ENCODE results near the gene NCOR2.
A peak's percentile ranks its signal among the peaks of the same experiment; 100 is the strongest.

Gene NCOR2

DNA sequence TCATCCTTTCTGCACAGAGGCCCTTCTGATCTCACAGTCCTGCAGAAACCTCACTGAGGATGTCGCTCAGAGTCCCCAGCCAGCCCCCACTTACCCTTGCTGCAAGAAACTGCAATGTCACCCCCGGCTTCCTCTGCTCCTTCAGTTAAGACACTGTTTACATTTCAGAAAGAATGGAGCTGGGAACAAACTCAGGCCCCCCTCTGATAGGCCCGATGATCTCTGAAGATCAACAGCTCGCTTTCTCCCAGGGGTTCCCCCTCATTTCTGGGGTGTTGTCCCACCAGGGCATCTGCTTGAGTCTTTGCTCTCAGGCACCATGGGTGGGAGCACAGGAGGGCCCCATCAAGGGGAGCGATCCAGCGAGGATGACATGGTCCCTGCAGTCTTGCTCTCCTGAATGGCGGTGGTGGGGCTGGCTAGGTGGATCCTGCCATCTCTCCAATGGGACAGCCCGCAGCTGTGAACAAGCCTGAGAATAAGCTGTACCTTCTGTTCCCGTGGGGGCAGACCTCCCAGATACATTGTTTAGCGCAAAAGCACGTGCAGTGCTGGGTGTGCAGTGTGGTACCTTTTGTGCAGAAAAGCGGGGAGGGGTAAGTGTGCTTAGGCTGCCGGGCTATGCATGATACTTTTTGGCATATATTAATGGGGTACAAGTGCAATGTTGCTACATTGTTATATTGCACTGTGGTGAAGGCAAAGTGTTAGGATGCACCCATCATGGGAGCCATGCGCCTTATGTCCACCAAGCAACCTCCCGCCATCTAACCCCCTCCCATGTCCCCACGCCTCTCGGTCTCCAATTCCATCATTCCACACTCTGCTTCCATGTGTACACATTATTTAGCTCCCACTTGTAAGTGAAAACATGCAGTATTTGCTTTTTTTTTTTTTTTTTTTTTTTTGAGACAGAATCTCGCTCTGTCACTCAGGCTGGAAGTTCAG, 6.7 kb upstream of the NCOR2 start:
- no peak for DNase-seq

DNA sequence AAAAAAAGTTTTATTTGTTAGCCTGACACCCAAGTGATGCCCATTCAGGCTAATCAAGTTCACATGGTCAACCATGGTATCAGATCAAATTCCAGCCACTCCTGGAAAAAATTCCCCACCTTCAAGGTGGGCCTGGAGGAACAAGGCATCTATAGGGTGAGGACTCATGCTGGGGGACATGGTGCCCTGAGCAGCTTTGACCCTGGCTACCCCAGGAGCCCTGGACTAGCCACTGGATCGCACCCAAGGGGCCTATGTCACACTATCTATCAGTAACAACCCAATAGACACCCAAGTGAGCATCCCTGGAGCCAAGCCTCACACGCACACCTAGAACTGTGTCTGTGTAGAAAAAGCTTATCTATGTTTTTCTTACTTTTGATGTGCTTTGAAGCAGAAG, 4.1 kb upstream of the NCOR2 start:
- DNase-seq: no peak

DNA sequence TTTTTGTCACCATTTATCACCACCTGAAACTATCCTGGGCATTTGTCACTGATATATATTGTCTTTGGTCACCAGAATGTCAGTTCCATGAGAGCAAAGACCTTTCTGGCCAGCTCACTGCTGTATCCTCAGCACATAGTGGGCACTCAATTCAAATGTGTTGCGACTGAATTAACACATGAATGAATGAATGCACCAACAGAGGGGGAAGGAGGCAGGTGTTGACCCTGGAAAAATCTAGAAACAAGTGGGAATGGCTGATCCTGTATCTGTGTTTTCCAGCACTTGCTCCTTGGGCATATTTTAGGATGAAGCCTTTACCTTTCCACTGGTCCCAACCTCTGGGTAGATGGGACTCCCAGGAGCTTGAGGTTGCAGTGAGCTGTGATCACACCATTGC, 3.4 kb upstream of the NCOR2 start:
- DNase-seq: no peak

DNA sequence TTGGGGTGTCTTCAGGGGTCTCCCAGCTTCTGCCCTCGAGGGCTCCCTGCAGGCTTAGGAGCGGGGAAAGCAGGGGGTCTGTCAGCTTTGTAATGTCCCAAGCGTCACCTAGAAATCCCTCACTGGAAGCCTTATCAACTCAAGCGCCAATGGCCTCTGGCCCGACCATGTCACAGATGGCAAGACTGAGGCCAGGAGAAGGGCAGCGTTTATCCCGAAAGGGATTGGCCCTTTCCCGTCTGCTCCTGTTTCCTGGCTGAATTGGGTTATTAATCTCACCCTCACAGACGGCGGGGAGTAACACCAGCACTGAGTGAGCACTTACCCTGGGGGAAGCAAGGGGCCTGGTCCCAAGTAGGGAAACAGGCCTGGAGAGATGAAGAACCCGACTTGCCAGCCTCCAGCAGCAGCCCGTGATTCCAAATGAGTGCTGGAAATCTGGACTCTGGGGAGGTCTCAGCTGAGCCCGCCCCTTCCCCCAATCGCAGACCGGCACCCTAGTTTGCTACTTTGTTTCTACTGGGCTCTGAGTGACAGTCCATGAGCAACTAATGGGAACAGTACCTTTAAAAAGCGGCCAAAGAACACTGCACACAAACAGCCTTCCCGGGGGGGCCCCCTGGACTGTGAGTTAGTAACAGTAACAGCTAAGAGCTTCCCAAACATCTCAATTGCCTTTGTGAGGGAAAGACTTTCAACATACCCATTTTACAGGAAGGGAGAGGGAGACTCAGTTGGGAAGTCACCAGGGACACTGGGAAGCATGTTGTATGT, 2.1 kb upstream of the NCOR2 start:
- no peak for DNase-seq

DNA sequence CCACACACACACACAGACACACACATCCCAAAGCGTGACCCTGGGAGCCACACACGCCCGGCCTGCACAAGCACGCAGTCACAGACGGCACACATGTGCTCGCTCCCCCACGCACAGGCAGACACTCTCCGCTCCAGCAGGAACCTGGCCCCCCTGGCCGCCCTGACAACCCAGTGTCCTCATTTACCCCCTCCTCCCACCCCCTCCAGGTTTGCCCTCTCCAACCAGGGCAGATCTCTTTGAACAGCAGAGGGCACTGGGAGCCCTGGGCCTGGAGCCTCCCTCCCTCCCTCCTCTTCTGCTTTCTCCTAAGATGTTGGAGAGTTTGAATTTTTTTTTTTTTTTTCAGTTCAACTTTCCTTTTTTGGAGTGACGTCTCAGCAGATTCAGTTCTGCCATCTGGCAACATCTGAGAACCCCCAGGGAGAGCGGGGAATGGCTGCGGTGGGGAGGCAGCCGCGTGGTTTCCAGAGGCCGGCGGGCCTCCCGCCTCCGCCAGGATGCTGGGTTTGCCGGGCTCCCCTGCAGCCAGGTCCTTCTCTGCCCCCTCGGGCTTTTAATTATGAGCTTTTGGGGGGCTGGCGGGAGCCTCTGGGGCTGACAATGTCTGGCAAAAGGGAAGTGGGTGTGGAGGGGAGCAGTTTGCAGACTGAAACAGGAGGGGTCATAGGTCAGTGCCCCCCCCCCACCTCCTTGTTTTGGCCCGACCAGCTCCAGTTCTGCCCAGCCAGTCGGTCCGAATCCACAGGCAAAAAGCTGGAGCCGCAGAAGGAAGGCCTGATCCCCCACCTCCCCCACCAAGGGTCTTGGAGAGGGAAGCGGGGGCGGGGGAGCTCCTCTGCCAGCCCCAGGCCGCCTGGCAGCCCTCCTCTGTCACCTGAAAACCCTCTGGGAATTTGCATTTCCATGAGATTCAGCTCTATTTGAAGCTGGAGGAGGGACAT, 1.3 kb upstream of the NCOR2 start:
- peak; percentile 93 for DNase-seq

DNA sequence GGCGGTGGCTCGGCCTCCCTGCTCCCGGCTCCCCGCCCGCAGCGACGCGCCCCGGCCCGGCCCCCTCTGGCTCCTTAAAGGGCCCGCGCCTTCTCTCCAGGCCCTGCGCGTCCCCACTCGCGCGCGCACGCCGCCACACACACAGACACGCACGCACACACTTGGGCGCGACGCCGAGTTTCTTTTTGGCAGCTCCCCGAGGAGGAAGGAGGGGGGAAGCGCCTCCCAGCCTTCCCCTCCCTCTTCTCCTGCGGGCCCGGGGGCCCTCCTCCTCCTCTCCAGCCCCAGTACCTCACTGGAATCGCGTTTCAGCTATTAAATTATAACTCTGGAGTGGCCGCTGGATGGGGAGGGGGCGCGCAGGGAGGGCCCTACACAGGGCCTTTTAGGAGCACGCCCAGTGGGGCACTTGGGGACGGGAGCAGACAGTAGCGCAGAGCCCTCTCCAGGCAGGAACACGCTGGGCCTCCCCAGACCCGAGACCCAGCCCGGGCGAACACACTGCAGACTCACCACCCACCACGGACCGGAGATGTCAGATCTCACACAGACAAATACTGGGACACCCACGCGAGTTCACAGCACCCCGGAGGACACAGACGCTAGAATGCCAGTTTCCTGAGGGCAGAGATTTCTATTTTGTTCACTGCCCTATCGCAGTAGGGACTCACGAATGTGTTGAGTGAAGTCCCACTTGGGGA, 411 bp upstream of the NCOR2 start:
- DNase-seq: peak; percentile 91

DNA sequence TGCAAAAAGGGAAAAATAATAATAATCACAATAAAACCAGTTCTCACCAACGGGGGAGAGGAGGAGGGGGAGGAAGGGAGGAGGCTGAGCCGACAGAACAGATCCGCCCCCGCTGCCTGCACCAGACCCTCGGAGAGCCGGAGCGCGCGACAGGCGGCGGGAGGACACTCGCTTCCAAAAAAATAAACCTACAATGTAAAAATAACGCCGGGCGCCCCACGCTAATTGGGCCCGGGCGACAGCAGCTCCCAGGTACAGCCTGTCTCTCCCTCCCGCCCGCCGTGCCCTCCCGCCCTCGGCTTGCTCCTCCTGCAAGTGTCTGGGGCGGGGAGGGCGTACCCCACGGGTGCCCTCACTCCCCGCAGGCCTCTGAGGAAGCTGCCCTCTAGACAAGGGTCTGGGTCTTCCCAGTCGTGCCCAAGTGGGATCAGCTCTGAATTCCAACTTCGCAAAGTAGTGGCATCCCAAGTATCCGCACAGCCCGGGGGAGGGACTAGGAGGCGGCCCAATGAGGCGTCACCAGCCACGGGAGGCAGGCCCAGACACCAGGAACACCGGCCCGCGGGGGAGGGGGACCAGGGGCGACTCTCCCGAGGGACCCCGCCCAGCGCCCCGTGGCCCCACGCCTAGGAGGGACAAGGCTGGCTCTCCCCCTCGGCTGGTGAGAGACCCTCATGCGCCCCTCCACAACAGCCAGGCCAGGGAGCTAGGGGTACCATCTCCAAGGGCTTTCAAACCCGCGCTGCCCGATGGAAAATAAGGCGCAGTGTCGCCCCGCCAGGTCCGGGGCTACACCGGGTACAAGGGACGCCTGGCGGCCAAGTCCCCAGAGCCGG, 1.0 kb downstream of the NCOR2 start:
- peak; percentile 55 for DNase-seq

DNA sequence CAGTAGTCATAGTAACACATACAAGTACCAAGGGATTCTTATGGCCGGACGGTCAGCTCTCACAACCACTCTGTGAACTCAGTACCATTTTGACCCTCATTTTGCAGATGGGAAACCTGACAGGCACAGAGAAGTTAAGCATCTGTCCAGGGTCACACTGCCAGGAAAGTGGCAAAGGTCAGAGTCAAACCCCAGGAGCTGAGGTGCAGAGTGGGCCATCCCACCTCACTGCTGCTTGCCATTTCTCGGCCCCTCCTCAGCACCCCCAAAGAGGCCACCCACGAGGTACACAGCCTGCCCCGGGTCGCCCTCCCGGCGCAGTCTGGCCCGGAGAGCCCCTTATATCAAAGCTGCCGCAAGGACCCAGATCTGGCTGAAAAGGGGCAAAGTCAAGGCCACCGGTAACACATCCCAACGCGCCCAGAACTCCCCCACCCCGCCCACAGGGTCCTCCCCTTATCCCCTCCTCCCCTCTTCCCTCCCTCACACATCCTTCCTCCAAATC, 1.7 kb downstream of the NCOR2 start:
- DNase-seq: no peak

DNA sequence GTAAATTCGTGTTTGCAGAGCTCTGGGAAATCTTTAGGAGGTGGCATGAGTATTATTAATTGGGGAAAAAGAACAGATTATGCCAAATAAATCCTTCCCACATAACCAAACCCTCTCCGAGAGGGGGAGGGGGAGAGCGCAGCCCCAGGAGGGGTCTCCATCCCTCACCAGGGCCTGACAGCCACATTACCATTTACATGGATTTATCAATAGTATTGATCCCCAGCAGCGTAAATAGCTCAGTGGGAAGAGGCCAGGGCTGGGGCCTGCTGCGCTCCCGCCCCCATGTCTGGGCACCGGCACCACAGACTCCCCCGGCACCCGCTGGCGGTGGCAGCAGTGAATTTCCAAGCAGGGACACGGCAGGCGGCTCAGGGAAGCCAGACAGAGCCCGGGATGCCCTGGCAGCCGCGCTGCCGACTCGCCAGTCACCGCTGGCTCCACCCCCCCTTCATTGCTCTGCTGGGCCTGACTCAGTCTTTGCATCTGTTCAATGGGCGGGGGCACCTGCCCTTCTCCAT, 2.4 kb downstream of the NCOR2 start:
- peak; percentile 46 for DNase-seq

DNA sequence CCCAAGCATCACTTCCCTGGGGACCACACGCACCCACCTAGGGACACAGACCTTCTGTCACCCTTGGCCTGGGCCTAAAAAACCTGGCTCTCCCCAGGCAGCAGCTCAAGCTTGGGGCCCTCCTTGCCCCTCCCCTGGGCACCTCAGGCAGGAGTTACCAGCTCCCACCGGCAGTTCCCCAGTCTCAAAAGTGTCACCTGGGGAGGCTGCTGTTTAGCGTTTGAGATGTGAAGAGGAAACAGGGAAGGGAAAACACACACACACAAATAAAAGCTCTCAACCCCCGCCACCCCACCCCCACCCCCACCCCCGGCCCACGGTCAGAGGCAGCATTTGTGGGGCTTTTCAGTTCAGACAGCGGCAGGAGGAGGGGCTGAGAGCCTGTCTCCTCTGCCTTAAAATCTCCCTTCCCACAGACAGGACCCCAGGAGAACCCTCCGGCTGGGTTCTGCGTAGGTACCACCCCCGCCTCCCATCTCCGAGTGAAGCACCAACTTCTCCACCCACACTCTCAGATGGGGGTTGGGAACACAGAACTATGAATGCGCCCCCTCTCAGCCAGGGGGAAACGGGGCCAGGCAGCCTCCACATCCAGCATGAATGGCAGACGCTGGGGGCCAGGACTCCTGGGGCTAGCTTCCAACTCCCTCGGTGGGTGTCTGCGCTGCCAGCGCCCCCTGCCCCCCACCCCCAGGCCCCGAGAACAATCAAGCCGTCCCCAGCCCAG, 3.0 kb downstream of the NCOR2 start:
- DNase-seq: no peak

DNA sequence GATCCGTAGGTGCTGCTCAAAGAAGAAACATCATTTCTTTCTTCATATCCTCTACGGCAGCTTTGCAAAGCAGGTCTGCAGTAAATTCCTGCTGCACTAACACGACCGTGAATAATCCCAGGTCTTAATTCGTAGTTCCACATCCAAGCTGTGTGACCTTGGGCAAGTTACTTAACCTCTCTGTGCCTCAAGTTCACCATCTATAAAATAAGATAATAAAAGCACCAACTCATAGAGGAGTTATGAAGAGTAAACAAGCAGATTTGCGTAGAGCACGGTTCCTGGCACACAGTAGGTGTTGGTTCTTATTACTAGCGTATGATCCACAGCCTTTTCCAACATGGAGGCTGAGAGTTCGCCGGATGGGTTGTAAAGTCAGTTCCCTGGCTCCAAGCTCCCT, 3.6 kb downstream of the NCOR2 start:
- DNase-seq: no peak

DNA sequence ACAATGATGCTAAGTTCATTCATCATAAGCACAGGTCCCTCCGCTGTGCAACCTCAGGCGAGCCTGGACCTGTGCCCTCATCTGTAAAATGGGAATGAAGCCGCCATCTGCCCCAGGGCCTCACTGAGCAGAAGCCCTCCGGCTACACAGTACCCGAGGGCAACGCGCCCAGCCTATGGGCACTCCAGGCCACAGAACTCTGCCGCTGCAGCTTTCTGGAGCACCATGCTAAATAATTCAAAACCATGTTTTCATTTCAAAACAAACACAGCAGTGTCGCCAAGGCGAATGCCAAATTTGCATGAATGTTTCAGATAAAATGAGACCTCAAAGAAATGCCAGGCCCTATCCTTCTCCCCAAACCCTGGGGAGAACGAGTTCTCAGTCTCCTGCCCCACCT, 4.0 kb downstream of the NCOR2 start:
- DNase-seq: peak; percentile 50

DNA sequence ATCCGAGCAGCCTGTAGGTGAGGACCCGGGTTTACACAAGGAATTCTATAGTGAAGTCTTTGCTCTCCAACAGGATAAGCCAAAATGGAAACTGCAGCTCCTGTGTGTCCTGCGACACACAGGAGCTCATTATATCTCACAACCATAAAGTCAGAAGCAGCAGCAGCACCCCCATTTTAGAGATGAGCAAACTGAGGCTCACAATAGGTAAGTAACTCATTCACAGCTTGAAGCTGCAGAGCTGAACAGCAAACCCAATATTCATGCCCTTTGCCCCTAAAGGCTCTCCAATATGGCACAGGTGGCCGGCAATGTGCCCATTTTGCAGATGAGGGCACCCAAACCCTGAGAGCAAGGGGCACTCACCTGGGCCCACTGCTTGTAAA, 4.6 kb downstream of the NCOR2 start:
- DNase-seq: no peak

DNA sequence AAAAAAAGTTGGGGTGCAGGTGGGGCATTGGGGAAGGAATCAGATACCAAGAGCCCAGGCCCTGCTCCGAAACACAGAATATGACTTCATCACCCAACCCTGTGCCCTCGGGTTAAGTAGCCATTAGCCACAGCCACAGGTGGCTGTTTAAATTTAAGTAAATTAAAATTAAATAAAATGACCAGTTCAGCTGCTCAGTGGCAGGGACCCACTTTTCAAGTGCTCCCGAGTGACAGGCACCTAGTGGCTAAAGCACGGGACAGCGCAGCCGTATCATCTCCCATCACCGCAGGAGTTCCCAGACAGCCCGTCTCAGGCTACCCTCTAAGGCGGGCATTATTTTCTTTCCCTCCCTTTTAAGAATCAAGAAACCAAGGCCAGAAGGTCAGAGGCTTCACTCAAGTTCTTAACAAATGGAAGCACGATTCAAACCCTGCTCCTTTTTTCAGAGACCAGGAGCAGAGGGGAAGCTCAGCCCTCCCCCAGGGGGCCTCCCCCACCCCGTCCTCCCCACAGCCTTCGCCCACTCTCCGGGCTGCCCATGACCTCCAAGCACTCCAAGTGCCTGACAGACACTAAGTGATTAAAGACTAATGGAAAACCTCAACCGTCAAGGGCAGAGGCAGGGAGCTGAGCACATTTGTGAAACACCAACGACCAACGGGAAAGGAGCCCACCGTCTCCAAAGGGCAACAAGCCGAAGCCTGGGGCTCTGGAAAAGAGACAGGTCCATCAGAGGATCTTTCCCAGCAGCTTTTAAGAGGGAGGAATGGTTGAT, 5.2 kb downstream of the NCOR2 start:
- DNase-seq: no peak

DNA sequence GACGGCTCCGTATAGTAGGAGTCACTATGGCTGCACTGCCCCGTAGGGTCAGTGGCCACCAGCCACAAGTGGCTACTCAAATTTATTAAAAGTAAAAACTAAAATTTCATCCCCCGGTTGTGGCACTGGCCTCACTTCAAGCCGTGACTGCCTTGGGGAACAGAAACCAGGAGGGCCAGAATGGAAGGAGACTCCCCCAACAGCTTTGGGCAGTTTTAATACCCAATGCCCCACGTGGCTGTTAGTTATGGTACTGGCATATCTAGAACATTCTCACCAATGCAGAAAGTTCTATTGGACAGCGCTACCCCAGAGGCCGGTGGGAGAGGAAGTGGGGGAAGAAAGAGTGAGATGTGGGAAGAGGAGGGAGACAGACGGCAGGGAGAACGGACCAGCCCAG, 6.2 kb downstream of the NCOR2 start:
- DNase-seq: no peak

DNA sequence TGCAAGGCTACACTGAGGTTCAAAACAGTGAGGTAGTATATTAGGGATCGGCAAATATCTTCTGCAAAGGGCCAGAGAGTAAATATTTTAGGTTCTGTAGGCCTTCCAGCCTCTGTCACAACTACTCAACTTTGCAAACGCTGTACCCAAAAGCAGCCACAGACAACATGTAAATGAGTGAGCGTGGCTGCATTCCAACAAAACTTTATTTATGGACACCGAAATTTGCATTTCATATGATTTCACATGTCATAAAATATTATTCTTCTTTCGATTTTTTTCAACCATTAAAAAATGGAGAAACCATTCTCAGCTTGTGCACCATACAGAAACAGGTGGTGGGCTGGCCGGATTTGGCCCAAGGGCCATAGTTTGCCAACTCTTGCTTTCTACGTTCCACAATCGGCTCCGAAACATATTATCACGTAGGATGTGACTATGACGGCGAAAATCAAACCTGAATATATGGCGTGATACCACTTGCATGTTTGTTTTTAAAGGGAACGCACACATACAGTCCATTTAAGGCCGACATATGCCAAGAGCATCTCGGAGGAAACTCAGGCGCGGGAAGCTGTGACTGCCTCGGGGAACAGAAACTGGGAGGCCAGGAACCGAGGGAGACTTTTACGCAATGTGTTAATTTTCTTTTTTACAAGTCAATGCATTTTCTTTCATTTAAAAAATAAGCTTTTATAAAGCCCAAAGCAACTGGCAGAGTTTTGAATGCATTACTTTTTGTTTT, 7.1 kb downstream of the NCOR2 start:
- DNase-seq: no peak

DNA sequence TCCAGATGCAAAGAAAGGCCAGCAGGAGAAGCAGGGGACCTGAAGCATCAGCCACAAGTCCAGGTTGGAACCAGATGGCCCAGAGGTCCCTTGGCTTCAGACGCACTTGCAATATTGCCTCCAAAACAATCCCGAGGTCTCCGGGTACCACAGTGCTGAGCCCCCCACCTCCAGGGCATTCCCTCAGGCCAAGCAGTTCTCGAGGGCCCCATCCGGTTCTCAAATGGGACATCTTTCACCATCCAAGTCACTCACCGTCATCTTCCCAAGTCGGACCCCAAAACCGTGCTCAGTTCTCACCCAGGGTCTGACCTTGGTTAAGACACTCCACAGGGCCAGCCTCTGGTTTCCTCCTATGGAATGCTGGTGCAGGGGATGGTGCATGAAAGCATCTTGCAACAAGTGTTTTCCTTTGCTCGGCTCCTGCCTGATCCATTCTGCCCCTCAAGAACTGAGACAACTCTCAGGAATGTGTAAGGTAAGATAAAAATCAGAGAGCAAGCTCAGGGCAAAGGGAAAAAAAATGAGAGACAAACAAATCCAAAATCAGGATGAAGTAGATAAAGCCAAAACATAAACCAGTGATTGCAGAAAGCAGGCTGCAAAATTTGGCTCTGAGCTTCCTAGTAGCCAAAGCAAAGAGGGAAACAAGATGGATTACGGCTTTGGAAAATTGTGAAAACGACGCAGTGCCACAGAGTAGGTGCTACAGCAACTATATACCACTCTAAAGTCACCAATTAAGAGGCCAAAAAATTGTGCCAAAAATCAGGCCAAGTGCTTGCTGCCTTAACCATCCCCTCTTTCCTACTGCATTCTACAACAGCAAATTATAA, 8.0 kb downstream of the NCOR2 start:
- no peak for DNase-seq

DNA sequence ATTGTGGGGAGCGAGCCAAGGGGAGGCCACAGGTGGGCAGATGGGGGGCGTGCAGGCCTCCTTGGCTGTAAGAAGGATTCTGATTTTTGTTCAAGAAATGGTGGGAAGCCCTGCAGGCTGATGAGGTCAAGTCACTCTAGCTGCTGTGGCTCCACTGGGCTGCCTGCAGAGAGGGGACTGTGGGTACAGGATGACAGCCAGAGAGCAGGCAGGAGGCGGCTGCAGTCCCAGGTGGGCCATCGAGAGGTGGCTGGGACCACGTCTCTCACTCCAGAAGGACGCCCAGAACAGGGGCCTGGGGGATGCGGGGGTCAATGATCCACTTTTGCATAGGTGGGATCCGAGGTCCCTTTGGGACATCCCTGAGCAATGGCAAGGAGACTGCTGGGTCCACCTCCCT, 9.1 kb downstream of the NCOR2 start:
- no peak for DNase-seq

Data from NCI-H446 treated with DMSO at 0.1 percent for 48 hours (cell line).